GM10266 (cell line): Measurements from ENCODE around the gene RSRC1.
A peak's percentile ranks its signal among the peaks of the same experiment; 100 is the strongest.

Source experiments
- DNase-seq: peaks from one replicate; pipeline ENCODE4 v3.0.0; 2012; ENCODE audit errors: extremely low spot score
- CTCF ChIP-seq: IDR thresholded peaks from 2 replicates; pipeline ENCODE4 v1.5.1; 2012; ENCODE audit warnings: mild to moderate bottlenecking, low read depth; ENCODE audit not compliant: control insufficient read depth, insufficient read depth; ENCODE audit errors: missing control alignments

The RSRC1 gene

GRCh38 chr3:158086361-158086760, 23.5 kb upstream of the RSRC1 start:
- DNase-seq = no peak
- TF ChIP-seq CTCF = no peak

DNA sequence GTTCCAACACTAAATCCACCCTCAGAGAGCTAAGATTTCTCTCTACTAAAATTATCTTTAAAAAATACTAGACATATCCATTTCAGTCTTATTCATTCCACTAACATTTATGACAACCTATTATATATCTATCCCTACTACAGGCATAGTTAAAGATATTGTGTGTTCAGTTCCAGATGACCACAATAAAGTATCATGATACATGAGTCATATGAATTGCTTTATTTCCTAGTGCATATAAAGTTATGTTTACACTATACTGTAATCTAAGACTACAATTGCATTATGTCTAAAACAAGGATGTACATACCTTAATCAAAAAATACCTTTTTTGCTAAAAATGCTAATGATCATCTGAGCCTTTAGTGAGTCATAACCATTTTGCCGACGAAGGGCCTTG, 23.1 kb upstream of the RSRC1 start:
- DNase-seq = no peak
- no peak for TF ChIP-seq CTCF

DNA sequence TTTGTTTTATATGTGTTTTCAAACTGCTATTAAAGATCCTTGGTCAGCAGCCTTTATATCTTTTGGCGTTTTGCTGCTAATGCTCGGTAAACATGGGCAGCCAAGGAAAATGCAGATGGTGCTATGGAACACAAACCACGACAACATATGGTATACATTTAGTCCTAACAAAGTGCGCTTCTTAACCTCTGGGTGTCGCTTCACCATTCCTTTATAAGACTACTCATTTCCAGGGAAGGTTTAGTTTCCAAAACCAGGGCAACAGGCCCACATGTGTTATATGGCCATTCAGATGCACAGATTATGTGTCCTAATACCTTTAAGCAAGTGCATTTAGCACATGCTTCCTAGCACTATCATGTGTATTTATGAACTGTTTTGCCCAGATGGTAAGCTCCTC, 18.4 kb upstream of the RSRC1 start:
- no peak for DNase-seq
- peak; percentile 45 for TF ChIP-seq CTCF

GRCh38 chr3:158093526-158093925, 16.4 kb upstream of the RSRC1 start:
- no peak for DNase-seq
- no peak for TF ChIP-seq CTCF

DNA sequence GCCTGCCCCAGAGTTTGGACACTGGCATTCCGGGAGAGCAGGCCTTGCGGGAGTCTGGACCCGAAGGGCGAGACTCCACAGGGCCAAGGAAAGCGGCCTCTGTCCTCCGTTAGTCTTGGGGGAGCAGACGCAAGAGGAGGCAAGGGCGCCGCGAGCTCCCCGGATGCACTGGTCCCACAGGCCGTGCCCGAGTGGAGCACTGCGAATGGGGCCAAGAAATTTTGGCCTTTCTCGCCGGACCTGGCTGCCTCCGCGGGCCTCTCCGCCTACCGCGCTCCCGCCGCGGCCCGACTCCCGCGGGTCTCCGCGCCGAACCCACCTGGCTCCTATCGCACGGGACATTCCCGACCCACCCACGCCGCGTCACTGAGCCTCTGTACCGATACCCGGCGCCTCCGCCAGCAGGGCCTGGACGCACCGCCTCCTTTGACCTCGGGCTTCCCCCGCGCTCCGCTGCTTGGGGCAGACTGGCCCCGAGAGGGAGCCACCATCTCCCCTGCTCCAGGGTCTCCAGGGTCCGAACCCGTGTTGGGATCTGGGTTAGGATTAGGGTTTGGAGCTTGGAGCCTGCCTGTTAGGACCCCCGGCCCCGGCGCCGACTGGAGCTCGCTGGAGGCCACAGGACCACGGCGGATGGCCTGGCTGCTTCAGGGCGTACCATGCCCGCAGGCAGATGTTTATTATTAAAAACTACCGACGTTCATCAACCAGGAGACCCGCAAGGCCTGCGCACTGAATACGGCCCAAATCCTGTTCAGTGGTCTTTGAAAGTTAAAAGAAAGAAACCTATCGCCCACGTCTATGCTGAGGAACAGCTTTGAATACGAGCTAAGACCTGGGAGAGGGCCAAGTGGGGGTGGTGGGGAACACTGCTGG, 15.4 kb upstream of the RSRC1 start:
- DNase-seq = peak; percentile 74
- peak; percentile 62 for TF ChIP-seq CTCF

DNA sequence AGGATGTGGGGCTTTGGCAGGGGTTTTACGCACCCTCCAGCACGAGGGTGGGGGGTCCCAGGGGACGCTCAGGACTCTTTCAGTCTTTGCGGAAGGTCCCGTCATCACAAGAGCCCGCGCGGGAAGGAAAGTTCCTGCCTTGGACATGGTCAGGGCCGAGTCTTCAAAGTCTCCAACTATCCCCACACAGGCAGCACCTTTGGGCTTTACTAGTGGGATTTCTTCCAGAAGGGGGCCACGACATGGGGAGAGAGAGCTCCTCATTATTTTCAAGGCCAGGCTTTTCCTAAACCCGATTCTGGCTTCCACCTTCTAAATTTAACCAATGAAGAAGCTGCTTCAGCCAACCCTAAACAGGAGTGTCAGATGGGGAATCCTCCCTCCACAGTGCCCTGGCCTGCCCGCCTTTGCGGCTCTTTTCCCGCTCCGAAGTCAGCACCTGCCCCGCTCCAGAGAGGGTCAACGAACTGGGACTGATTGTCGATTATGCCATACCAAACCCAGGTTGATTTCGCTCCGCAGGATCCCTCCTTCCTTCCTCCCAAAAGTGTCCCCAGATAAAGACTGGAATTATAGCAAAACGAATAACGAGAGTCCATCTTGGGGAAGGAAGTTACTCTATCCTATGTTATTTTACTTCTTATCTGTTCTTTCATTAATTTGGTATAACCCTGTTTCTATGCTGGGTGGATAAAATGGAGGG, 14.6 kb upstream of the RSRC1 start:
- TF ChIP-seq CTCF = no peak
- peak; percentile 73 for DNase-seq
